Ovary (tissue), 3 donors: ENCODE results near the gene AMOTL2.

ENCODE experiments used
- POLR2A ChIP-seq: fragments of 450-650 bp; IDR thresholded peaks from one replicate; pipeline ENCODE4 v1.6.1; 2017; ENCODE audit warnings: antibody characterized with exemption, mild to moderate bottlenecking, moderate library complexity
- TF ChIP-seq, protein P1 (sequence below), 3 donors: fragments of 450-650 bp in 2 of 3; fragments of 200-600 bp in 1 of 3; IDR thresholded peaks; one replicate each; pipeline versions ENCODE4 v1.5.1 to v1.8.0; 2016 to 2022; ENCODE audit warnings: antibody characterized with exemption in 3 of 3, mild to moderate bottlenecking in 1 of 3
- donor health status: DM: no; HTN: no; CAD: no.

DNA sequence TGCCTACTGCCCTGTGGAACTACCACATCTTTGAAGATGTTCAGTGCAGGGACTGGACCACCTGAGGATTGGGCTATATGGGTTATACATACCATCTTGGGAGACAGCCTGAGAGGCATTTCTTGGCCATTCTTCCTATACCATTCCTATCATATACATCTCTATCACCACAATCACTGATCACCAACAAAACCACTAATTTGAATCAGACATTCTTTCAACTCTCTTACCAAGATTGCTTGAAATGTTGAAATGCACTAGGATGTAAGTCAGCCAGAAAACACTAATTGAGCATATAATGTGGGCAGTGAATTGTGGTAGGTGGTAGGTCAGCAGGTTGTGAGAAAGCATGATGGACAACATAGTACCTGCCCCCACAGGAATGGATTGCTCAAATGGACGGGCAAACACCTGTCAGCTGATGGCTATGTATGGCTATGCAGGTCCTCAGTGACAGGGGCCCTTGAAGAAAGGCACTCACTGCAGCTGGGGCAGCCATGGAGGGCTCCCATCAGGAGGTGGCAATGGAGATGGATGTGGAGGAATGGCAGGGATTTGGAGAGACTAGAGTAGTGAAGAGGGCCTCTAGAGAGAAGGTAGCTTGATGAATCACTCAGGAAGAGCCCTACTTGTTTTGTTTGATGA is 49.1 kb downstream of the AMOTL2 start:
- TF ChIP-seq, protein P1, sequence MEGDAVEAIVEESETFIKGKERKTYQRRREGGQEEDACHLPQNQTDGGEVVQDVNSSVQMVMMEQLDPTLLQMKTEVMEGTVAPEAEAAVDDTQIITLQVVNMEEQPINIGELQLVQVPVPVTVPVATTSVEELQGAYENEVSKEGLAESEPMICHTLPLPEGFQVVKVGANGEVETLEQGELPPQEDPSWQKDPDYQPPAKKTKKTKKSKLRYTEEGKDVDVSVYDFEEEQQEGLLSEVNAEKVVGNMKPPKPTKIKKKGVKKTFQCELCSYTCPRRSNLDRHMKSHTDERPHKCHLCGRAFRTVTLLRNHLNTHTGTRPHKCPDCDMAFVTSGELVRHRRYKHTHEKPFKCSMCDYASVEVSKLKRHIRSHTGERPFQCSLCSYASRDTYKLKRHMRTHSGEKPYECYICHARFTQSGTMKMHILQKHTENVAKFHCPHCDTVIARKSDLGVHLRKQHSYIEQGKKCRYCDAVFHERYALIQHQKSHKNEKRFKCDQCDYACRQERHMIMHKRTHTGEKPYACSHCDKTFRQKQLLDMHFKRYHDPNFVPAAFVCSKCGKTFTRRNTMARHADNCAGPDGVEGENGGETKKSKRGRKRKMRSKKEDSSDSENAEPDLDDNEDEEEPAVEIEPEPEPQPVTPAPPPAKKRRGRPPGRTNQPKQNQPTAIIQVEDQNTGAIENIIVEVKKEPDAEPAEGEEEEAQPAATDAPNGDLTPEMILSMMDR (IDR thresholded peaks at IDR 0.05): no peak
- TF ChIP-seq POLR2A: no peak
